SKM-1 (cell line): ENCODE data around the gene HSP90AB1.
A peak's percentile ranks its signal among the peaks of the same experiment; 100 is the strongest.

ENCODE experiments used
- DNase-seq: peaks from one replicate; lab custom pipeline; 2025; ENCODE audit not compliant: unreplicated experiment; lab: John Stamatoyannopoulos, UW

Gene HSP90AB1

DNA sequence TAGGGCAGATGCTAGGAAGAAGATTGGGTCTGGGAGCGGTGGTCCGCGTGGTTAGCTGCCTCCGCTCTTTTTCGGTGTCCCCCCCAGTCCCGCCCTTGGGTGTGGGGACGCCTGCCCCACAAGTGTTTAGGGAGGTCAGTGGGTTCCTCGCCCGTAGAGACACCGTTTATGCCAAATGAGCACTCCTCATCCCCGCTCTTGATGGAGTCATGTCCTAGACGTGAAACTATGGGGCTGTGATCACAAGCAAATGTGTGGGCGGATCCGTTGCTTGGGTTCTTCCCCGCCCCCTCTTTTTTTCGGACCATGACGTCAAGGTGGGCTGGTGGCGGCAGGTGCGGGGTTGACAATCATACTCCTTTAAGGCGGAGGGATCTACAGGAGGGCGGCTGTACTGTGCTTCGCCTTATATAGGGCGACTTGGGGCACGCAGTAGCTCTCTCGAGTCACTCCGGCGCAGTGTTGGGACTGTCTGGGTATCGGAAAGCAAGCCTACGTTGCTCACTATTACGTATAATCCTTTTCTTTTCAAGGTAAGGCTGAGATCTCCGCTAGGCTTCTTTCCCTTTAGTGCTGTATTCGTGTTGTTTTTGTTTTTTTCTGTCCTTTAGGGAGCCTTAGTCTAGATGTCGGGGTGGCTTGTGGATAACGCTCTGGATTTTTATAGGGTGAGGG lies at the start of gene HSP90AB1:
Gene HSP90AB1 (plus strand): TSS at position 439 of the 675 bp plus-strand sequence. CDS start 1,529 bp downstream, outside the sequence.
- peak; percentile 97 for DNase-seq

DNA sequence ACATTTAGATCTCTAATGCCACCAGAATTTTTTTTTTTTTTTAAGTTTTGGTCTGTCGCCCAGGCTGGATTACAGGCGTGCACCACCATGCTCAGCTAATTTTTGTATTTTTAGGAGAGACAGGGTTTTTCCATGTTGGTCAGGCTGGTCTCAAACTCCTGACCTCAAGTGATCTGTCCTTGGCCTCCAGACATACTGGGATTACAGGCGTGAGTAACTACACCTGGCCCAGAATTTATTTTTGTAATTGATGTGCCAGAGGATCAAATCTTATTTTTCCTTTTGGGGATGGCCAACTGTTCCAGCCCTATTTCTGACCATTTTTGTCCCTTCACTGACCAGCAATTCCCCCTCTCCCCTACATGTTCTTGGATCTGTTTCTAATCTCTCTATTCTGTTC lies 48.2 kb upstream of the HSP90AB1 start:
- no peak for DNase-seq

- DNase-seq, result no peak
Observed at GRCh38 chr6:44199883-44200282, 47.0 kb upstream of the HSP90AB1 start.

DNA sequence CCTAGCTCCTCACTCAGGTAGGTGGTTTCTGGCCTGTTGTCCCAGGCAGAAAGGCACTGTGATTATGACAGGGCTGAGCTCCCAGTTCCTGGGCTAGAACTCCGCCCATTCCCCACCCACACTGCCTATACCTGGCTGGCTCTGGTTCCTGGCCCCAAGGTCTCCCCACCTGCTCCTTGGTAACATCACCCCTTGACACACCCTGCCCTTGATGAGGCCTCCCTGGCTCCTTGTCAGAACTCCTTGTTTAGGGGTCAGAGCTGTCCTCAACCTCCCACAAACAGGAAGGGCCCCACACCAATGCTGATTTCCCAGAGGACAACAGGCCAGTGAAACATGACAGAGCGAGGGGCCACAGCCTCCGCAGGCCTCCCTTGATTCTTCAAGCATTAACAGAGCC lies 45.7 kb upstream of the HSP90AB1 start:
- DNase-seq, result no peak

DNA sequence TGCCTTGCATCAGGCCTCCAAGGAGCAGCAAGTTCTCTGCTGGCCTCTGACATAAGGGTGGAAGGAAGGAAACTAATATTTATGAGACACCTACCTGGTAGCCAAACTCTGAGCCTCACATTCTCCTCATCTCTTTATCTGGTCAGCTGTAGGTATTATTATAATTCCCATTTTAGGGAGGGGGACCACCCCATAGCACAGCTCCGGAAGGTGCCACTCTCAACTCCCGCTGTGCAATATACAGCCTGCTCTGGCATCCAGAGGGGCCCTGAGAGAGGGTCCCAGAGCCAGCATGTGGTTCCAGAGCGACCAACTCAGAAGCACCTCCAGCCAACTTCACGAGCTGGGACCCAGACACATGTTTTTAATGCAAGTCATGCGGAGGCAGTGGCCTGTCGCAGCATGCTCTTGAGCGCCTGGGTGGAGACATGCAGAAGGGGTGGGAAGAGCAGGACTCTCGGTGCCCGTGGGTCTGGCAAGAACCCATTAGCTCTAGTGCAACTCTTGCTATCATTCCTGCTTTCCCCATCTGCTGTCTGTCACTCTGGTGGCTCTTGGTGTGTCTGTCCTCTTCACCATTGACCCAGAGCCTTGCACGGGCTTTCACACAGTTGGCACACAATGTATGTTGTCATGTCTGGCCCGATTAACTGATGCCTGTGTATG lies 45.1 kb upstream of the HSP90AB1 start:
- DNase-seq, result no peak

DNA sequence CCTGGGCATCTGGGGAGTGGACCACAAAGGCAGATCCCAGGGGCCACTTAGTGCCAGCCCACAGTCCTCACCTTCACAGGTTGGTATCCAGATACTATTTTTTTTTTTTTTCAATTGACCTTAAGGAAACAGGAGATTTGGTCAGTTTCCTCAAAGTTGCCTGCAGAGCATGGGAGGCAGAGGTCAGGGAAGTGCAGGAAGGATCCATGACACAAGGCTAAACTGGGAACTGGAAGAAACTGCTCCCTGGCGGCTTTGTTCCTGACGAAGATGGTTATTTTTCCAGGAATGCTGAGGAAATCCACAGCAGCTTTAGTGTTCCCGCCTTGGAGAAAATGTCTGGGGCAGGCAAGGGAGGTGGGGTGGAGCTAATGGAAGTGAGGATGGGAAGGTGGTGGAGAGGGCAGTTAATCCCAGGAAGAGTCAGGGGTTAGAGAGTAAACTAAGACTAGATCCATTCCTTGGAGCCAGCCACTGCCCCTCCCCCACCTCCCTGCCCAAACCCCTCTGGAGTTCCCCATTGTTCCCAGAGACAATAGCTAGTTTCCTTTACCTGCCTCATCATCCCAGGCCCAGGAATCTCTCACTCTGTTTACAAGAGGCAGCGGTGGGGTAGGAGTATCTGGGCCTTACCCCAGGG lies 44.4 kb upstream of the HSP90AB1 start:
- no peak for DNase-seq

DNA sequence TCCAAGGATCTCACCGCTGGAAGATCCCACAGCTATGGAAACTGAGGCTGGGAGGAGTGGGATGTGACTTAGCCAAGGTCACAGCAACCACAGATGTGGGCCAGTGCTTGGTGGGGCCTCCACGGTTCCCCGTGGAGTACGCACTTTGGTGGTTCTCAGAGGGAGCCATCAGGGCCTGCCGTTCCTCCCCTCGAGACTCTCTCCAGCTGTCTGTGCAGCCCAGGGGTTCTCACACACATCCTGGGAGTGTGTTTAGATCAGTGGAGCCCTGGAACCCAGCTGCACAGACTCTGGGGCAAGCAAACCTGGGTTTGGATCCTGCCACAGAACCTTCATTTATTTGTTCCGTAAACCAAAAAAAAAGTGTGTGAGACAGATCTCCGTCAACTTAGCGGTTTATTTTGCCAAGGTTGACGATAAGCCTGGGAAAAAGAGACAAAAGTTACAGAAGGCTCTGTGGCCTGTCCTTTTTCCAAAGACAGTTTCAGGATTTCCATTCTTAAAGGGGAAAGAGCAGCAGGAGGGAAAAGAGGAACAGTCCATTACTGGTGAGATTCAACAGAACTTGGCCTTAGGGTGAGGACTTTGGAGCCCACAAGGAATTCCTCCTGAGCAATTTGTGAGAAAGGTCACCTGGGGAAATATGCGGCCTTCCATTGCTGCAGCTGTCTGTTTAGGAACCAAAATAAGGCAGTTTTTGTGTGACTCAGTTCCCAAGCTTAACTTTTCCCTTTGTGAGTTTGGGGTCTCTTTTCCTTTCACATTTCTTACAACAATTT lies 43.7 kb upstream of the HSP90AB1 start:
- DNase-seq, result no peak

GRCh38 chr6:44203955-44204354 lies 42.9 kb upstream of the HSP90AB1 start:
- no peak for DNase-seq

DNA sequence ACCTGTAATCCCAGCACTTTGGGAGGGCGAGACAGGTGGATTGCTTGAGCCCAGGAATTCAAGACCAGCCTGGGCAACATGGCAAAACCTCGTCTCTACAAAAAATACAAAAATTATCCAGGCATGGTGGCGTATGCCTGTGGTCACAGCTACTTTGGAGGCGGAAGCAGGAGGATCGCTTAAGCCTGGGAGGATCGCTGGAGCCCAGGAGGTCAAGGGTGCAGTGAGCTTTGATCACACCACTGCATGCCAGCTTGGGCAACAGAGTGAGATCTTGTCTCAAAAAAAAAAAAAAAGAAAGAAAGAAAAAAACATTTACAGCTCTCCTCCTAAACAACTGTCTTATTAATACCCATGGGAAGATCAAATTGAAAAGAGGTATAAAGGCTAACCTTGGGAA lies 38.9 kb upstream of the HSP90AB1 start:
- no peak for DNase-seq

DNA sequence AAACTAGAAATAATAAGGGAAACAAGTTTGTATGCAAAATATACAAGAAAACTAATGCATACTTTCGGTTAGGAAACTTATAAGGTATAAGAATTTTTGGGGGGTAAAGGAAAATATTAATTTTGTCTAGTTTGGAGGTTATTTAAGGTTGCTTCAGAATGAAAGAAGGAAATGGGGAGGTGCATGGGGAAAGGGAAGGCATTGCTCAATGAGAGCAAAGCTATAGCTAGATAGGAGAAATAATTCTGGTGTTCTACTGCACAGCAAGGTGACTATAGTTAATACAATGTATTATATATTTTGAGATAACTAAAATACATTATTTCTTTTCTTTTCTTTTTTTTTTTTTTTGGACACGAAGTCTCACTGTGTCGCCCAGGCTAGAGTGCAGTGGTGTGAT lies 35.6 kb upstream of the HSP90AB1 start:
- DNase-seq, result peak; percentile 50

- DNase-seq, result no peak
Observed at GRCh38 chr6:44214307-44214706, 32.6 kb upstream of the HSP90AB1 start.

- no peak for DNase-seq
Observed at GRCh38 chr6:44216677-44217331, 30.1 kb upstream of the HSP90AB1 start, which contains the start of gene MYMX. Gene MYMX (plus strand): TSS chr6:44216926. CDS start chr6:44217472, 546 bp downstream.

DNA sequence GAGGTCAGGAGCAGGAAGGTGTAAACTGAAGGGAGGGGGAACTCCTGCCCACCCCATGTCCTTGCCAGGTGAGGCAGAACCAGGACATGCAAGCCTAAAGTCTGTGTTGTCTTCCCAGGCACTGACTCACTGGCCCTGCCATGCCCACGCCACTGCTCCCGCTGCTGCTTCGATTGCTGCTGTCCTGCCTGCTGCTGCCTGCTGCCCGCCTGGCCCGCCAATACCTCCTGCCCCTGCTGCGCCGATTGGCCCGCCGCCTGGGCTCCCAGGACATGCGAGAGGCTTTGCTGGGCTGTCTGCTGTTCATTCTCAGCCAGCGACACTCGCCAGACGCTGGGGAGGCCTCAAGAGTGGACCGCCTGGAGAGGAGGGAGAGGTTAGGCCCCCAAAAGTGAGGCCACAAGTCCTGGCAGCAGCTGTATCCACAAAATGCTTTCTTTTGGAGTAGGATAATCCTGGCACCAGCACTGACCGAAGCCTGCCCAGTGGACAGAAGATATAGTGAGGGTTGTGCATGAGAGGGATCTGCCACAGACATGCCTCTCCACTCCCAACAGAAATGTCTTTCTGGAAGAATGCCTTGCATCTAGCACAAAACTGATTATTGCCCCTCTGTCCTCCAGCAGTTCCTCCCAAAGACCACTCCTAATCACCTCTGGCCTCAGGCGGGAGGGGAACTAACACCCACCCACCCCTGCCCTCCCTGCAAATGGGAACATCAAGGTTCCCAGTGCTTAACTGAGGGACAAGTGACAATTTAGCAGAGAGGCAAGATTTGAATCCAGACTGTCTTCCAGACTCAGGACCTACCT lies 29.4 kb upstream of the HSP90AB1 start:
- DNase-seq, result no peak

GRCh38 chr6:44219053-44219814 lies 27.7 kb upstream of the HSP90AB1 start:
- no peak for DNase-seq

DNA sequence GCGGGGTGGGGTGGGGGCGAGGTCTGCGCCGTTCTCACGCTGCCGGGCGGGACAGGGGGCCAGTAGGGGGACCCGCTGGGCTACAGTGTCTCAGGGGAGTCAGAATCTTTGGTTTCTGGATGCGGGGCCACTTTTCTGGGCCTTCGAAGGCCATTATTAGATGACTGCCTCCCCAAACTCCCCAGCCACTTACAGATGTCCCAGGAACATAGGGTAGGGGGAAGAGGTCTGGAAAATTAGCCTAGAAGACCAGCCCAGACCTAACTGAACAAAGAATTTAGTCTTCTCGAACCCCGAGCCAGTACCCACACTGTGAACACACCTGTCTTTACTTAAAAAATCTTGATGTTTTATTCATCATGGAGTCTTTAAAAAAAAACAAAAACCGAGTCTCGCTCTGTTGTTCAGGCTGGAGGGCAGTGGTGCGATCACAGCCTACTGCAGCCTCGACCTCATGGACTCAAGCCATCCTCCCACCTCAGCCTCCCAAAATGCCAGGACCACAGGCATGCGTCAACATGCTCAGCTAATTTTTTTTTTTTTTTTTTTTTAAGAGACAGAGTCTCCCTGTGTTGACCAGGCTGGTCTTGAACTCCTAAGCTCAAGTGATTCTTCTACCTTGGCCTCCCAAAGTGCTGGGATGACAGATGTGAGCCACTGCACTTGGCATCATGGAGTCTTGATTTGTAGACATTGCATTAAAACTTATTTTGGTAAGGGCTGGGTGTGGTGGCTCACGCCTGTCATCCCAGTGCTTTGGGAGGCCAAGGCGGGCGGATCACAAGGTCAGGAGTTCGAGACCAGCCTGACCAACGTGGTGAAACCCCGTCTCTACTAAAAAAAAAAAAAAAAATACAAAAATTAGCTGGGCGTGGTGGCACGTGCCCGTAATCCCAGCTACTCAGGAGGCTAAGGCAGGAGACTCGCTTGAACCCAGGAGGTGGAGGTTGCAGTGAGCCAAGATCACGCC lies 26.8 kb upstream of the HSP90AB1 start:
- DNase-seq, result no peak

DNA sequence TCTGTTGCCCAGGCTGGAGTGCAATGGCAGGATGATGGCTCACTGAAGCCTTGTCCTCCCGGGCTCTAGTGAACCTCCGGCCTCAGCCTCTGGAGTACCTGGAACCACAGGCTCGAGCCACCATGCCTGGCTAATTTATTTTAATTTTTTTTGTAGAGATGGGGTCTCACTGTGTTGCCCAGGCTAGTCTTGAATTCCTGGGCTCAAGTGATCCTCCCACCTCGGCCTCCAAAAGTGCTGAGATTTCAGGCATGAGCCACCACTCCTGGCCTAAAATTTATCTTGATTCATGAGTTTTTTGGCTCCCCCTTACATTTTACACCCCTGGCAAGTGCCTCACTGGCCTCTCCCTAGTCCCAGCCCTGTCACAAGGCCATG lies 26.0 kb upstream of the HSP90AB1 start:
- DNase-seq, result no peak

DNA sequence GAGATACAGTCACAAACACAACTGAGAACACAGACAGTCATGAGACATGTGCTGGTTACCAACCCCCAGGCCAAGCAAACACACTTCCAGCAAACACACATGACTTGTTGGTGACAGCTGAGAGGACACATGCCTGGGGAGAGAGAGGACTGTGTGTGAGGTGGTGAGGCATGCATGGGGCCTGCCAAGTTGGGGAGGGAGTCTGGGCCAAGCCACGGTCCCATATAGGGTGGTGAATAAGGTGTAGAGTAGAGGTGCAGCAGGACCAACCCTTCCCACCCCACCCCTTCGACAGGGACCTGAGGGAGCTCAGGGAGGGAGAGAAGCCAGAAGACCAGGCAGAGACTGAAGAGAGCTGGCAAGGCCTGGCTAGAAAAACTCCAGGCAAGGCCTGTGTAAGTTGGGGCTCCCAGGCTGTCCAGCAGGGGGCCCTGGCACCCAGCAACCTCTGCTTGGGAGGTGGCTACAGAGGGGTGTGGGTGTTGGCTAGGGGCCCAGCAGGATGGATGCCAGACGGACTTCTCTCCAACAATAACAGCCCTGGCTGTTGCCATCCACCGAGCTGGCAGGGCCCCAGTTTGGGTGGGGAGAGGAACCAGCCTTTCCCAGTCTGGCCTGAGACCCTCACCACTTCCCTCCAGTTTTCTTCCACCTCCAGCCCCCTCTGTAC lies 25.5 kb upstream of the HSP90AB1 start:
- DNase-seq, result peak; percentile 82

- no peak for DNase-seq
Observed at GRCh38 chr6:44221961-44222335, 25.0 kb upstream of the HSP90AB1 start.
